ENCODE data around the gene PRRG1.
"Not testable (repeated sequence)": the region's sequence is repeated elsewhere in the genome, so short reads cannot be mapped to it uniquely, and the experiment has no call there.

The PRRG1 gene

DNA sequence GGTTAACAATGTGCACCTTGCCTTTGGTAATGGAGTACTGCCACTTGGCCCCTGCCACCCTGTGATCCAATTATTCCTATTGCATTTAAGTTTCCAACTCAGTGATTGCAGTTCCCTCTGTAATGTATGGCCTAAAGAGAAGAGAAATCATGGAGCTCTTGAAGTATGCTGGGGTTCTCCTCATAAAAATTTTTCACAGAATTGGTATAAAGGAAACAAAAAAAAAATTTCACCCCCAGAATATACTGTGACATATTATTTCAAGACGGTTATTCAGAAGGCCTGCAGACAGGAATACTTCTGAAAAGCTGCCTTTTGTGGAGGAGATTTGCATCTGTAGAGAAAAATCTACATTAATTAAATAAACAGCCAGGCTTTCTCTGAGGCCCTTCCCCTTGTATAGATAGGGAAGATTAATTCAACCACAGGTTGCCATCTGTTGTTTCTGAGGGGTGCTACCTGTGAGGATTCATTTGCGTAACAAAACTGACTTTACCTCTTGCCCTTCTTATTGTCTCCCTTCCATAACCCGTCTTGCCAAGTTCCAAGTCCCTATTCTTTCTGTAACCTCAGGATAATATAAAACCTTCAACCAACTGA is 127.5 kb downstream of the PRRG1 start:
- no peak for TF ChIP-seq EZH2phosphoT487 (conservative IDR thresholded peaks at IDR 0.05; ENCODE audit: low read length)
- TF ChIP-seq, protein P1, sequence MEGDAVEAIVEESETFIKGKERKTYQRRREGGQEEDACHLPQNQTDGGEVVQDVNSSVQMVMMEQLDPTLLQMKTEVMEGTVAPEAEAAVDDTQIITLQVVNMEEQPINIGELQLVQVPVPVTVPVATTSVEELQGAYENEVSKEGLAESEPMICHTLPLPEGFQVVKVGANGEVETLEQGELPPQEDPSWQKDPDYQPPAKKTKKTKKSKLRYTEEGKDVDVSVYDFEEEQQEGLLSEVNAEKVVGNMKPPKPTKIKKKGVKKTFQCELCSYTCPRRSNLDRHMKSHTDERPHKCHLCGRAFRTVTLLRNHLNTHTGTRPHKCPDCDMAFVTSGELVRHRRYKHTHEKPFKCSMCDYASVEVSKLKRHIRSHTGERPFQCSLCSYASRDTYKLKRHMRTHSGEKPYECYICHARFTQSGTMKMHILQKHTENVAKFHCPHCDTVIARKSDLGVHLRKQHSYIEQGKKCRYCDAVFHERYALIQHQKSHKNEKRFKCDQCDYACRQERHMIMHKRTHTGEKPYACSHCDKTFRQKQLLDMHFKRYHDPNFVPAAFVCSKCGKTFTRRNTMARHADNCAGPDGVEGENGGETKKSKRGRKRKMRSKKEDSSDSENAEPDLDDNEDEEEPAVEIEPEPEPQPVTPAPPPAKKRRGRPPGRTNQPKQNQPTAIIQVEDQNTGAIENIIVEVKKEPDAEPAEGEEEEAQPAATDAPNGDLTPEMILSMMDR (IDR thresholded peaks at IDR 0.05; ENCODE audit: insufficient read depth, low read length, poor library complexity, severe bottlenecking): no peak
- Histone ChIP-seq H3K4me2 (ENCODE audit: low read depth, low read length, poor library complexity, severe bottlenecking) (no peak overlapping the region), H4K20me1 (ENCODE audit: low read depth, low read length) (no peaks in the 10 kb centered on the region), H3K9ac (ENCODE audit: low read length) (no peak overlapping the region), H3K27ac (ENCODE audit: low read depth, low read length) (no peak overlapping the region), H3F3A (ENCODE audit: insufficient read depth) (no peaks in the 10 kb centered on the region), H3K27me3 (ENCODE audit: low read length) (no peaks in the 10 kb centered on the region), H3K36me3 (ENCODE audit: low read length) (no peaks in the 10 kb centered on the region), H2AFZ (ENCODE audit: low read depth, low read length, severe bottlenecking) (no peak overlapping the region), H3K9me3 (ENCODE audit: insufficient read depth, low read length) (no peaks in the 10 kb centered on the region), H3K79me2 (ENCODE audit: insufficient read depth, low read length) (no peaks in the 10 kb centered on the region), H3K4me3 (ENCODE audit: insufficient read depth, low read length, poor library complexity, severe bottlenecking) (no peak overlapping the region), H3K9me2 (replicated peaks; ENCODE audit: insufficient read depth, low read length) (no peaks in the 10 kb centered on the region)

DNA sequence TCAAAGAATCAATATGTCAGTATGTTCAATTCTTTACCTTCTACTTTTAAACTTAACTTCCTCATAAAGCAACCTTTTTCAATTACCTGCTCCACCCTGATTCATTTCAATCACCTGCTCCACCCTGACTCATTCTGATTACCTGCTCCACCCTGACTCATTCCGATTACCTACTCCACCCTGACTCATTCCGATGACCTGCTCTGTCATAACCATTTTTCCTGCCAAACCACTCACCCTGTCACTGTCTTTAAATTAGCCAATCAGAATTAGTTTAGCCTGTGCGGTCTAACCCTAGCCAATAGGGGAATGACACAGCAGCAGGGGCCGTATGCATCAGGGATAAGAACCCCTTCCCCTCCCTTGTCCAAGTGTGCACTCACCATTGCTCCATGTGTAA is 135.2 kb downstream of the PRRG1 start:
- not testable (repeated sequence) for H4K20me1 ChIP-seq (ENCODE audit: low read depth, low read length); H3K9me2 ChIP-seq (replicated peaks; ENCODE audit: insufficient read depth, low read length); H3K36me3 ChIP-seq (ENCODE audit: low read length); H2AFZ ChIP-seq (ENCODE audit: low read depth, low read length, severe bottlenecking); H3K4me3 ChIP-seq (ENCODE audit: insufficient read depth, low read length, poor library complexity, severe bottlenecking); H3K79me2 ChIP-seq (ENCODE audit: insufficient read depth, low read length); H3K27ac ChIP-seq (ENCODE audit: low read depth, low read length); H3K9me3 ChIP-seq (ENCODE audit: insufficient read depth, low read length); H3K27me3 ChIP-seq (ENCODE audit: low read length); H3K4me2 ChIP-seq (ENCODE audit: low read depth, low read length, poor library complexity, severe bottlenecking); H3F3A ChIP-seq (ENCODE audit: insufficient read depth); H3K9ac ChIP-seq (ENCODE audit: low read length)

DNA sequence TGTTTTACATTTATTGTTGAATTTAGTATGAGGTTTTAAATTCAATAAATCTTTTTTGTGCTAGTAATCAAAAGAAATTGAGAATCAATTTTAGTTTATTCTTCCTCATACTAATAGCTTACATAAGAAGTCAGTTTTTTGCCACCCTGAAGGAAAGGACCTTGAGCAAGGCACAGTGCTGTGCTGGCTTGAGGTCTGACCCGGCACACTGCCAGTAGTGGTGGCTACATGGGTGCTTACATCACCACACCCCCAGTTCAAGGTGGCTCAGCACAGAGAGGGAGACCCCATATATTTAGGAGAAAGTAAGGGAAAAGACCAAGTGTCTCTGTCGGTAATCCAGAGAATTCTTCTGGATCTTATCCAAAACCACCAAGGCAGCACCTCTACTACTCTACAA is 136.3 kb downstream of the PRRG1 start:
- Histone ChIP-seq H3F3A (ENCODE audit: insufficient read depth) (no peaks in the 10 kb centered on the region), H4K20me1 (ENCODE audit: low read depth, low read length) (no peaks in the 10 kb centered on the region), H3K9ac (ENCODE audit: low read length) (no peak overlapping the region), H3K9me3 (ENCODE audit: insufficient read depth, low read length) (no peaks in the 10 kb centered on the region), H3K9me2 (replicated peaks; ENCODE audit: insufficient read depth, low read length) (no peaks in the 10 kb centered on the region), H3K36me3 (ENCODE audit: low read length) (no peaks in the 10 kb centered on the region), H3K27me3 (ENCODE audit: low read length) (no peaks in the 10 kb centered on the region), H3K27ac (ENCODE audit: low read depth, low read length) (no peak overlapping the region), H3K4me2 (ENCODE audit: low read depth, low read length, poor library complexity, severe bottlenecking) (no peak overlapping the region), H2AFZ (ENCODE audit: low read depth, low read length, severe bottlenecking) (no peak overlapping the region), H3K4me3 (ENCODE audit: insufficient read depth, low read length, poor library complexity, severe bottlenecking) (no peak overlapping the region), H3K79me2 (ENCODE audit: insufficient read depth, low read length) (no peaks in the 10 kb centered on the region)
- TF ChIP-seq, protein P1 (IDR thresholded peaks at IDR 0.05; ENCODE audit: insufficient read depth, low read length, poor library complexity, severe bottlenecking): no peak
- no peak for TF ChIP-seq EZH2phosphoT487 (conservative IDR thresholded peaks at IDR 0.05; ENCODE audit: low read length)

DNA sequence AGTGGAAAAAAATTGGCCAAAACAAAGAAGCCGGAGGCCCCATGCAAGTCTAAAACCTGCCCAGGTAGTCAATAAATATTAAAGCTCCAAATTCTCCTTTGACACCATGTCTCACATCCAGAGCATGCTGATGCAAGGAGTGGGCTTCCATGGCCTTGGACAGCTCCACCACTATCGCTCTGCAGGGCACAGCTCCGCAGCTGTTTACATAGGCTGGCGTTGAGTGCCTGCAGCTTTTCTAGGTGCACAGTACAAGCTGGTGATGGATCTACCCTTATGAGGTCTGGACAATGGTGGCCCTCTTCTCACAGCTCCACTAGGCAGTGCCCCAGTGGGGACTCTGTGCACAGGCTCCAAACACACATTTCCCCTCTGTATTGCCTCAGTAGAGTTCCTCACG is 138.1 kb downstream of the PRRG1 start:
- Histone ChIP-seq H3K9me3 (ENCODE audit: insufficient read depth, low read length) (no peaks in the 10 kb centered on the region), H3F3A (ENCODE audit: insufficient read depth) (no peaks in the 10 kb centered on the region), H3K4me3 (ENCODE audit: insufficient read depth, low read length, poor library complexity, severe bottlenecking) (no peak overlapping the region), H3K9me2 (replicated peaks; ENCODE audit: insufficient read depth, low read length) (no peaks in the 10 kb centered on the region), H3K9ac (ENCODE audit: low read length) (no peak overlapping the region), H3K79me2 (ENCODE audit: insufficient read depth, low read length) (no peaks in the 10 kb centered on the region), H4K20me1 (ENCODE audit: low read depth, low read length) (no peaks in the 10 kb centered on the region), H3K4me2 (ENCODE audit: low read depth, low read length, poor library complexity, severe bottlenecking) (no peak overlapping the region), H3K27ac (ENCODE audit: low read depth, low read length) (no peak overlapping the region), H3K27me3 (ENCODE audit: low read length) (no peaks in the 10 kb centered on the region), H3K36me3 (ENCODE audit: low read length) (no peaks in the 10 kb centered on the region), H2AFZ (ENCODE audit: low read depth, low read length, severe bottlenecking) (no peak overlapping the region)
- no peak for TF ChIP-seq EZH2phosphoT487 (conservative IDR thresholded peaks at IDR 0.05; ENCODE audit: low read length)
- TF ChIP-seq, protein P1 (IDR thresholded peaks at IDR 0.05; ENCODE audit: insufficient read depth, low read length, poor library complexity, severe bottlenecking): no peak
